GM23338 (cell line): ENCODE measurements around the gene MTHFD1. TPM values are rescaled to one million over a fixed set of nuclear protein-coding genes. Genes with fewer than 3 reads are reported as not detected.

Experiments
- ATAC-seq: fragments of 200-7000 bp; cut with Tn5 transposase; 3 replicates; pipeline ENCODE4 v1.9.1; 2020
- DNase-seq: peaks from one replicate; pipeline ENCODE4 v3.0.0-alpha.2; 2015; ENCODE audit warnings: low spot score
- H2AFZ ChIP-seq: fragments of 200-600 bp; sonication (generic); 2 replicates; pipeline ENCODE4 v1.8.0; 2016; ENCODE audit warnings: antibody characterized with exemption, mild to moderate bottlenecking, moderate library complexity
- H3F3A ChIP-seq: fragments of 200-600 bp; sonication (generic); replicated peaks from 2 replicates; pipeline ENCODE4 v1.8.0; 2017; ENCODE audit warnings: antibody characterized with exemption, mixed run types, low read depth
- H3K27ac ChIP-seq: fragments of 200-600 bp; sonication (generic); 2 replicates; pipeline ENCODE4 v1.6.1; 2016; ENCODE audit warnings: low read depth
- H3K27me3 ChIP-seq: fragments of 200-600 bp; sonication (generic); 2 replicates; pipeline ENCODE4 v1.8.0; 2016; ENCODE audit warnings: mild to moderate bottlenecking, mixed run types, moderate library complexity; ENCODE audit not compliant: insufficient read depth
- H3K36me3 ChIP-seq: fragments of 200-600 bp; sonication (generic); 2 replicates; pipeline ENCODE4 v1.8.0; 2016; ENCODE audit warnings: mild to moderate bottlenecking; ENCODE audit not compliant: insufficient read depth
- H3K4me1 ChIP-seq: fragments of 200-600 bp; sonication (generic); 2 replicates; pipeline ENCODE4 v1.8.0; 2016; ENCODE audit warnings: mild to moderate bottlenecking, moderate library complexity; ENCODE audit not compliant: insufficient read depth
- H3K4me2 ChIP-seq: fragments of 200-600 bp; sonication (generic); 2 replicates; pipeline ENCODE4 v1.7.1; 2017; ENCODE audit warnings: mixed run types
- H3K4me3 ChIP-seq: fragments of 200-600 bp; sonication (generic); 2 replicates; pipeline ENCODE4 v1.6.1; 2016; ENCODE audit warnings: mixed run types
- H3K79me2 ChIP-seq: fragments of 200-600 bp; sonication (generic); replicated peaks from 2 replicates; pipeline ENCODE4 v1.8.0; 2017; ENCODE audit warnings: mild to moderate bottlenecking; ENCODE audit not compliant: insufficient read depth
- H3K9me2 ChIP-seq: fragments of 200-600 bp; sonication (generic); 2 replicates; pipeline ENCODE4 v1.8.0; 2017; ENCODE audit not compliant: insufficient read depth
- H4K20me1 ChIP-seq: fragments of 200-600 bp; sonication (generic); replicated peaks from 2 replicates; pipeline ENCODE4 v1.8.0; 2017; ENCODE audit warnings: mild to moderate bottlenecking; ENCODE audit not compliant: insufficient read depth
- H3K27ac Mint-ChIP-seq: 2 replicates; pipeline ENCODE4 v1.8.0; 2020; ENCODE audit warnings: inconsistent platforms, mild to moderate bottlenecking, moderate library complexity, mixed read lengths
- H3K27me3 Mint-ChIP-seq: 3 replicates; pipeline ENCODE4 v1.8.0; 2022; ENCODE audit warnings: low read depth, mild to moderate bottlenecking, moderate library complexity, mixed read lengths, inconsistent platforms; ENCODE audit not compliant: insufficient read depth, poor library complexity
- H3K36me3 Mint-ChIP-seq: 3 replicates; pipeline ENCODE4 v1.8.0; 2021; ENCODE audit warnings: low read depth, mild to moderate bottlenecking, inconsistent platforms, moderate library complexity, mixed read lengths
- H3K4me1 Mint-ChIP-seq: 3 replicates; pipeline ENCODE4 v1.8.0; 2020; ENCODE audit warnings: mild to moderate bottlenecking, inconsistent platforms, mixed read lengths
- H3K4me3 Mint-ChIP-seq: 3 replicates; pipeline ENCODE4 v1.8.0; 2021; ENCODE audit warnings: moderate library complexity, mild to moderate bottlenecking, inconsistent platforms, mixed read lengths
- H3K9me3 Mint-ChIP-seq: 3 replicates; pipeline ENCODE4 v1.8.0; 2020; ENCODE audit warnings: moderate library complexity, mild to moderate bottlenecking, inconsistent platforms, mixed read lengths
- CREB1 ChIP-seq: fragments of 250-450 bp; sonication (Bioruptor Pico); IDR thresholded peaks from 2 replicates; pipeline ENCODE4 v1.5.0; 2020; ENCODE audit warnings: low read depth, mild to moderate bottlenecking, moderate library complexity
- EZH2 ChIP-seq: fragments of 200-600 bp; sonication (generic); IDR thresholded peaks from one replicate; pipeline ENCODE4 v1.8.0; 2017; ENCODE audit warnings: antibody characterized with exemption, mild to moderate bottlenecking, low read depth; ENCODE audit not compliant: unreplicated experiment
- EZH2phosphoT487 ChIP-seq: fragments of 200-600 bp; sonication (generic); IDR thresholded peaks from one replicate; pipeline ENCODE4 v1.8.1; 2018; ENCODE audit warnings: antibody characterized with exemption; ENCODE audit not compliant: unreplicated experiment
- JUNB ChIP-seq: IDR thresholded peaks from one replicate; pipeline ENCODE4 v1.6.1; 2016; ENCODE audit warnings: antibody characterized with exemption; ENCODE audit not compliant: unreplicated experiment
- NANOG ChIP-seq: IDR thresholded peaks from 2 replicates; pipeline ENCODE4 v1.6.1; 2016; ENCODE audit warnings: antibody characterized with exemption, borderline replicate concordance
- POLR2AphosphoS5 ChIP-seq: IDR thresholded peaks from 2 replicates; pipeline ENCODE4 v1.6.1; 2016; ENCODE audit warnings: antibody characterized with exemption, low read depth
- REST ChIP-seq: IDR thresholded peaks from one replicate; pipeline ENCODE4 v1.6.1; 2018; ENCODE audit warnings: antibody characterized with exemption; ENCODE audit not compliant: unreplicated experiment
- STAT1 ChIP-seq: IDR thresholded peaks from one replicate; pipeline ENCODE4 v1.6.1; 2016; ENCODE audit warnings: antibody characterized with exemption; ENCODE audit not compliant: unreplicated experiment
- polyA plus RNA-seq: library from polyadenylated mRNA; unstranded; fragments of >200 nt; fragmentation: Nextera tagmentation; extraction: Ambion mirVana; gene quantifications from 2 replicates; pipeline ENCODE4 v1.2.1, GENCODE V29; 2016
- total RNA-seq: library from RNA; depleted of rRNA; stranded (reverse); fragments of >200 nt; shearing (Covaris generic); gene quantifications from 2 replicates; pipeline ENCODE4 v1.2.3, GENCODE V29; 2014
- TF ChIP-seq, protein P1 (sequence below): IDR thresholded peaks from 2 replicates; pipeline ENCODE4 v1.6.1; 2016; ENCODE audit warnings: antibody characterized with exemption
- TF ChIP-seq, protein P2 (sequence below): fragments of 250-450 bp; sonication (Bioruptor Pico); IDR thresholded peaks from 2 replicates; pipeline ENCODE4 v1.5.0; 2020; ENCODE audit warnings: mild to moderate bottlenecking, moderate library complexity

MTHFD1 gene
- total and polyA plus RNA-seq, 2 experiments from 2014 or later, result 219 to 237 TPM

GRCh38 chr14:64416348-64416932 is 28.3 kb downstream of the MTHFD1 start (continued):
- TF ChIP-seq EZH2, result no peak
- no peak for TF ChIP-seq STAT1
- TF ChIP-seq NANOG, result no peak
- no peak for TF ChIP-seq JUNB
- no peak for TF ChIP-seq REST
- no peak for TF ChIP-seq EZH2phosphoT487
- no peak for TF ChIP-seq CREB1
- TF ChIP-seq POLR2AphosphoS5, result no peak

DNA sequence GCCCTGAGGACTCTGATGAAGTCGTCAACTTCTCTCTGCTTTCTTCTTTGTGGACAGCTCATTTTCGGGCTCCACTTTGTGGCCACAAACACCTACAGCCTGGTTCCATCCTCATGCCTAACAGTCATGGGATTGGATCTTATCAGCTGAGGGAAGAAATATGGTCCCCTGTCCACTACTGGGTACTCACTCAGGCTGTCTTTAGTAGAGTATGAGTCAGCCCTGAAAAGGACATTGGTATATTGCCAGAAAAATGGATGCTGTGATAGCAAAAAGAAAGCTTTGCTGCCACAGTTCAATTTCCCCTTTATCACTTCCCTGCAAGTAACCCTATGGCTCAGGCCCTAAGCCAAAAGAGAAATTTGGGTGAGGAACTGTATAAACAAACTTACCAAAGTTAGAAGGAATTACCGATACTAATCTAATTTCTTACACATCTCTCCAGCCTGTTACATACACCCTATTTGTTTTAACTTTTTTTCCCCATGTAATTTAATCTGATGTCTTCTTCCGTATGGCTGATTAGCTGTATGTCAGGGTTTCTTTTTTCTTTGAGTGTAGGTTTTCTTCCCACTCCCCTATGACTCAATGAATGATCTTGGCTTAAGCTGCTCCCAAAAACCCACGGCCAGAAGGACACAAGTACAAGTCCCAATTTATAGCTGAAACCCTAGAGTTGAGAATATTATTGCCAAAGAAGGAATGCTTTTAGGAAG is 29.1 kb downstream of the MTHFD1 start:
- H2AFZ ChIP-seq, result no peak overlapping the region
- no peak overlapping the region for H3K27ac Mint-ChIP-seq
- H3K36me3 ChIP-seq, result peaks cover 69% of the 10 kb centered on the region
- no peak overlapping the region for H3K4me3 Mint-ChIP-seq
- ATAC-seq (no peak), DNase-seq (no peak)
- H3K36me3 Mint-ChIP-seq, result peaks cover 96% of the 10 kb centered on the region
- H3K4me2 ChIP-seq, result no peak overlapping the region
- no peak overlapping the region for H3K4me3 ChIP-seq
- H3K4me1 Mint-ChIP-seq, result no peaks in the 10 kb centered on the region
- H3K4me1 ChIP-seq, result no peaks in the 10 kb centered on the region
- H3F3A ChIP-seq, result peaks cover 21% of the 10 kb centered on the region
- peaks cover 2% of the 10 kb centered on the region for H3K27me3 Mint-ChIP-seq
- H3K79me2 ChIP-seq, result peaks cover 5% of the 10 kb centered on the region
- peaks cover 20% of the 10 kb centered on the region for H4K20me1 ChIP-seq
- no peaks in the 10 kb centered on the region for H3K9me2 ChIP-seq
- no peaks in the 10 kb centered on the region for H3K9me3 Mint-ChIP-seq
- no peaks in the 10 kb centered on the region for H3K27me3 ChIP-seq
- no peak overlapping the region for H3K27ac ChIP-seq
- TF ChIP-seq CREB1 (no peak), EZH2phosphoT487 (no peak), STAT1 (no peak)
- TF ChIP-seq, protein P1, sequence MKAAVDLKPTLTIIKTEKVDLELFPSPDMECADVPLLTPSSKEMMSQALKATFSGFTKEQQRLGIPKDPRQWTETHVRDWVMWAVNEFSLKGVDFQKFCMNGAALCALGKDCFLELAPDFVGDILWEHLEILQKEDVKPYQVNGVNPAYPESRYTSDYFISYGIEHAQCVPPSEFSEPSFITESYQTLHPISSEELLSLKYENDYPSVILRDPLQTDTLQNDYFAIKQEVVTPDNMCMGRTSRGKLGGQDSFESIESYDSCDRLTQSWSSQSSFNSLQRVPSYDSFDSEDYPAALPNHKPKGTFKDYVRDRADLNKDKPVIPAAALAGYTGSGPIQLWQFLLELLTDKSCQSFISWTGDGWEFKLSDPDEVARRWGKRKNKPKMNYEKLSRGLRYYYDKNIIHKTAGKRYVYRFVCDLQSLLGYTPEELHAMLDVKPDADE, result no peak
- TF ChIP-seq, protein P2, sequence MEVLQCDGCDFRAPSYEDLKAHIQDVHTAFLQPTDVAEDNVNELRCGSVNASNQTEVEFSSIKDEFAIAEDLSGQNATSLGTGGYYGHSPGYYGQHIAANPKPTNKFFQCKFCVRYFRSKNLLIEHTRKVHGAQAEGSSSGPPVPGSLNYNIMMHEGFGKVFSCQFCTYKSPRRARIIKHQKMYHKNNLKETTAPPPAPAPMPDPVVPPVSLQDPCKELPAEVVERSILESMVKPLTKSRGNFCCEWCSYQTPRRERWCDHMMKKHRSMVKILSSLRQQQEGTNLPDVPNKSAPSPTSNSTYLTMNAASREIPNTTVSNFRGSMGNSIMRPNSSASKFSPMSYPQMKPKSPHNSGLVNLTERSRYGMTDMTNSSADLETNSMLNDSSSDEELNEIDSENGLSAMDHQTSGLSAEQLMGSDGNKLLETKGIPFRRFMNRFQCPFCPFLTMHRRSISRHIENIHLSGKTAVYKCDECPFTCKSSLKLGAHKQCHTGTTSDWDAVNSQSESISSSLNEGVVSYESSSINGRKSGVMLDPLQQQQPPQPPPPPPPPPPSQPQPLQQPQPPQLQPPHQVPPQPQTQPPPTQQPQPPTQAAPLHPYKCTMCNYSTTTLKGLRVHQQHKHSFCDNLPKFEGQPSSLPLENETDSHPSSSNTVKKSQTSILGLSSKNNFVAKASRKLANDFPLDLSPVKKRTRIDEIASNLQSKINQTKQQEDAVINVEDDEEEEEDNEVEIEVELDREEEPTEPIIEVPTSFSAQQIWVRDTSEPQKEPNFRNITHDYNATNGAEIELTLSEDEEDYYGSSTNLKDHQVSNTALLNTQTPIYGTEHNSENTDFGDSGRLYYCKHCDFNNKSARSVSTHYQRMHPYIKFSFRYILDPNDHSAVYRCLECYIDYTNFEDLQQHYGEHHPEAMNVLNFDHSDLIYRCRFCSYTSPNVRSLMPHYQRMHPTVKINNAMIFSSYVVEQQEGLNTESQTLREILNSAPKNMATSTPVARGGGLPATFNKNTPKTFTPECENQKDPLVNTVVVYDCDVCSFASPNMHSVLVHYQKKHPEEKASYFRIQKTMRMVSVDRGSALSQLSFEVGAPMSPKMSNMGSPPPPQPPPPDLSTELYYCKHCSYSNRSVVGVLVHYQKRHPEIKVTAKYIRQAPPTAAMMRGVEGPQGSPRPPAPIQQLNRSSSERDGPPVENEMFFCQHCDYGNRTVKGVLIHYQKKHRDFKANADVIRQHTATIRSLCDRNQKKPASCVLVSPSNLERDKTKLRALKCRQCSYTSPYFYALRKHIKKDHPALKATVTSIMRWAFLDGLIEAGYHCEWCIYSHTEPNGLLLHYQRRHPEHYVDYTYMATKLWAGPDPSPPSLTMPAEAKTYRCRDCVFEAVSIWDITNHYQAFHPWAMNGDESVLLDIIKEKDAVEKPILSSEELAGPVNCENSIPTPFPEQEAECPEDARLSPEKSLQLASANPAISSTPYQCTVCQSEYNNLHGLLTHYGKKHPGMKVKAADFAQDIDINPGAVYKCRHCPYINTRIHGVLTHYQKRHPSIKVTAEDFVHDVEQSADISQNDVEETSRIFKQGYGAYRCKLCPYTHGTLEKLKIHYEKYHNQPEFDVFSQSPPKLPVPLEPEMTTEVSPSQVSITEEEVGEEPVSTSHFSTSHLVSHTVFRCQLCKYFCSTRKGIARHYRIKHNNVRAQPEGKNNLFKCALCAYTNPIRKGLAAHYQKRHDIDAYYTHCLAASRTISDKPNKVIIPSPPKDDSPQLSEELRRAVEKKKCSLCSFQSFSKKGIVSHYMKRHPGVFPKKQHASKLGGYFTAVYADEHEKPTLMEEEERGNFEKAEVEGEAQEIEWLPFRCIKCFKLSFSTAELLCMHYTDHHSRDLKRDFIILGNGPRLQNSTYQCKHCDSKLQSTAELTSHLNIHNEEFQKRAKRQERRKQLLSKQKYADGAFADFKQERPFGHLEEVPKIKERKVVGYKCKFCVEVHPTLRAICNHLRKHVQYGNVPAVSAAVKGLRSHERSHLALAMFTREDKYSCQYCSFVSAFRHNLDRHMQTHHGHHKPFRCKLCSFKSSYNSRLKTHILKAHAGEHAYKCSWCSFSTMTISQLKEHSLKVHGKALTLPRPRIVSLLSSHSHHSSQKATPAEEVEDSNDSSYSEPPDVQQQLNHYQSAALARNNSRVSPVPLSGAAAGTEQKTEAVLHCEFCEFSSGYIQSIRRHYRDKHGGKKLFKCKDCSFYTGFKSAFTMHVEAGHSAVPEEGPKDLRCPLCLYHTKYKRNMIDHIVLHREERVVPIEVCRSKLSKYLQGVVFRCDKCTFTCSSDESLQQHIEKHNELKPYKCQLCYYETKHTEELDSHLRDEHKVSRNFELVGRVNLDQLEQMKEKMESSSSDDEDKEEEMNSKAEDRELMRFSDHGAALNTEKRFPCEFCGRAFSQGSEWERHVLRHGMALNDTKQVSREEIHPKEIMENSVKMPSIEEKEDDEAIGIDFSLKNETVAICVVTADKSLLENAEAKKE (CRISPR knock-in tag), result no peak
